Measurements from ENCODE around the gene TCF4. TPM values are rescaled to one million over a fixed set of nuclear protein-coding genes. Genes with fewer than 3 reads are reported as not detected.

TCF4 gene
- polyA plus RNA-seq, 1 donor (not counting 4 experiments of a cell fraction or from before 2014, with no cell fraction given): 9.7 TPM

GRCh38 chr18:55623626-55624025 lies 35.6 kb upstream of the TCF4 start:
- Histone ChIP-seq H2AFZ (ENCODE audit: control insufficient read depth, low read length) (no peak overlapping the region), H3K9ac (ENCODE audit: control insufficient read depth, extremely low read depth, insufficient read depth, low read length) (no peak overlapping the region), H3K27ac (ENCODE audit: control insufficient read depth, insufficient read depth, low read length) (no peak overlapping the region), H3K9me3 (ENCODE audit: control insufficient read depth, low read depth, low read length) (no peaks in the 10 kb centered on the region), H3K4me2 (ENCODE audit: control insufficient read depth, extremely low read depth, insufficient read depth, low read depth, low read length) (no peak overlapping the region), H3K4me3 (ENCODE audit: control insufficient read depth in 2 of 3, extremely low read depth in 1 of 3, insufficient read depth in 2 of 3, low read depth in 1 of 3, low read length in 3 of 3) (no peak overlapping the region), H3K9me1 (ENCODE audit: control insufficient read depth, extremely low read depth, insufficient read depth, low read length) (no peaks in the 10 kb centered on the region), H3K79me2 (ENCODE audit: control insufficient read depth, insufficient read depth, low read length) (no peaks in the 10 kb centered on the region), H3K27me3 (ENCODE audit: control insufficient read depth, extremely low read depth, insufficient read depth, low read length) (no peaks in the 10 kb centered on the region), H3K4me1 (ENCODE audit: control insufficient read depth, extremely low read depth, insufficient read depth, low read length) (no peaks in the 10 kb centered on the region), H3K36me3 (ENCODE audit: control insufficient read depth in 2 of 2, extremely low read depth in 1 of 2, insufficient read depth in 2 of 2, low read length in 2 of 2) (no peaks in the 10 kb centered on the region), H4K20me1 (ENCODE audit: control insufficient read depth, extremely low read depth, insufficient read depth, low read length) (no peaks in the 10 kb centered on the region)
- DNase-seq (ENCODE audit: low read depth, low spot score) (no peak), FAIRE-seq (no peak)
- dilution Hi-C loops (cut with MboI; ENCODE audit: extremely low pct_ligation_motif_present, low sequenced_read_pairs): no loop called here
- no peak for TF ChIP-seq CTCF (optimal IDR thresholded peaks at IDR 0.05 in 1 of 3, IDR thresholded peaks at IDR 0.05 in 1 of 3, conservative IDR thresholded peaks at IDR 0.05 in 1 of 3; ENCODE audit: extremely low read depth in 1 of 3, insufficient read depth in 2 of 3, low read length in 3 of 3)
- no peak for TF ChIP-seq EZH2 (IDR thresholded peaks at IDR 0.05; ENCODE audit: low read length)

GRCh38 chr18:55610506-55610905 lies 22.5 kb upstream of the TCF4 start:
- Histone ChIP-seq H4K20me1 (ENCODE audit: control insufficient read depth, extremely low read depth, insufficient read depth, low read length) (no peaks in the 10 kb centered on the region), H3K9ac (ENCODE audit: control insufficient read depth, extremely low read depth, insufficient read depth, low read length) (no peak overlapping the region), H3K36me3 (ENCODE audit: control insufficient read depth in 2 of 2, extremely low read depth in 1 of 2, insufficient read depth in 2 of 2, low read length in 2 of 2) (no peaks in the 10 kb centered on the region), H3K79me2 (ENCODE audit: control insufficient read depth, insufficient read depth, low read length) (no peaks in the 10 kb centered on the region), H3K9me3 (ENCODE audit: control insufficient read depth, low read depth, low read length) (no peaks in the 10 kb centered on the region), H3K4me3 (ENCODE audit: control insufficient read depth in 2 of 3, extremely low read depth in 1 of 3, insufficient read depth in 2 of 3, low read depth in 1 of 3, low read length in 3 of 3) (no peak overlapping the region), H3K9me1 (ENCODE audit: control insufficient read depth, extremely low read depth, insufficient read depth, low read length) (no peaks in the 10 kb centered on the region), H3K4me1 (ENCODE audit: control insufficient read depth, extremely low read depth, insufficient read depth, low read length) (no peaks in the 10 kb centered on the region), H3K27ac (ENCODE audit: control insufficient read depth, insufficient read depth, low read length) (no peak overlapping the region), H3K4me2 (ENCODE audit: control insufficient read depth, extremely low read depth, insufficient read depth, low read depth, low read length) (no peak overlapping the region), H3K27me3 (ENCODE audit: control insufficient read depth, extremely low read depth, insufficient read depth, low read length) (no peaks in the 10 kb centered on the region), H2AFZ (ENCODE audit: control insufficient read depth, low read length) (no peak overlapping the region)
- DNase-seq (ENCODE audit: low read depth, low spot score) (no peak), FAIRE-seq (no peak)
- dilution Hi-C loops (cut with MboI; ENCODE audit: extremely low pct_ligation_motif_present, low sequenced_read_pairs): no loop called here
- TF ChIP-seq CTCF (optimal IDR thresholded peaks at IDR 0.05 in 1 of 3, IDR thresholded peaks at IDR 0.05 in 1 of 3, conservative IDR thresholded peaks at IDR 0.05 in 1 of 3; ENCODE audit: extremely low read depth in 1 of 3, insufficient read depth in 2 of 3, low read length in 3 of 3) (no peak), EZH2 (IDR thresholded peaks at IDR 0.05; ENCODE audit: low read length) (no peak)

Data from keratinocyte (primary cell).